Measurements from ENCODE around the gene RNF183.

GRCh38 chr9:113345671-113346070 lies 42.5 kb upstream of the RNF183 start:
- TF ChIP-seq CTCF (IDR thresholded peaks at IDR 0.05) (no peak), SIN3A (IDR thresholded peaks at IDR 0.05; ENCODE audit: borderline replicate concordance, insufficient read depth, low read depth, low read length) (no peak), POLR2AphosphoS5 (IDR thresholded peaks at IDR 0.05; ENCODE audit: low read depth, low read length) (no peak), REST (IDR thresholded peaks at IDR 0.05; ENCODE audit: insufficient read depth in 1 of 2, low read depth in 2 of 2, low read length in 1 of 2) (no peak)
